GM12891 (cell line): ENCODE results near the gene ARHGEF28.

Experiments
- POLR2A ChIP-seq: IDR thresholded peaks from 2 replicates; pipeline ENCODE4 v1.6.1; 2011; ENCODE audit warnings: low read depth, low read length, control low read depth
- POLR2AphosphoS5 ChIP-seq: IDR thresholded peaks from 2 replicates; pipeline ENCODE4 v1.6.1; 2011; ENCODE audit warnings: low read depth, low read length, control low read depth
- SPI1 ChIP-seq: IDR thresholded peaks from 2 replicates; pipeline ENCODE4 v1.6.1; 2011; ENCODE audit warnings: low read depth, low read length, control low read depth
- TAF1 ChIP-seq: IDR thresholded peaks from 2 replicates; pipeline ENCODE4 v1.6.1; 2011; ENCODE audit warnings: low read depth, low read length, control low read depth

GRCh38 chr5:73759771-73760170 lies 133.8 kb downstream of the ARHGEF28 start:
- no peak for TF ChIP-seq POLR2AphosphoS5
- TF ChIP-seq TAF1 = no peak
- TF ChIP-seq POLR2A = no peak
- no peak for TF ChIP-seq SPI1
